ENCODE data around the gene NOL7.

DNA sequence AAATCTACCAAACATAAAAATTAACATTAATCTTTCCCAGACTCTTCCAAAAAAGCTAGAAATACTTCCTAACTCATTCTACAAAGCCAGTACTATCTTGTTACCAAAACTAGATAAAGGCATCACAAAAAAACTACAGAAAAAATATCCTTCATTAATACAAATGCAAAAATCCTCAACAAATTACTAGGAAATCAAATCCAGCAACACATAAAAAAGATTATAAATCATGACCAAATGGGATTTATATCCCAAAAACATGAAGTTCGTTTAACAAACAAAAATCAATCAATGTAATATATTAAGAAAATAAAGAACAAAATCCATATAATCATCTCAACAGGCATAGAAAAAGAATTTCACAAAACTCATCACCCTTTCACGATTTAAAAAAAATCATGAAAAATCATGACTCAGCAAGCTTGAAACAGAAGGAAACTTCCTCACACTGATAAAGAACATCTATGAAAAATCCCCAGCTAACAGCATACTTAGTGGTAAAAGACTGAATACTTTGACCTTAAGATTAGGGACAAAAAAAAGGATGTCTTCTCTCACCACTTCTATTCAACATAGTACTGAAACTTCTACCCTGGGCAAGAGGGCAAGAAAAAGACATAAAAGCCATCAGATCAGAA is 53.3 kb downstream of the NOL7 start:
- TF ChIP-seq, protein P1, sequence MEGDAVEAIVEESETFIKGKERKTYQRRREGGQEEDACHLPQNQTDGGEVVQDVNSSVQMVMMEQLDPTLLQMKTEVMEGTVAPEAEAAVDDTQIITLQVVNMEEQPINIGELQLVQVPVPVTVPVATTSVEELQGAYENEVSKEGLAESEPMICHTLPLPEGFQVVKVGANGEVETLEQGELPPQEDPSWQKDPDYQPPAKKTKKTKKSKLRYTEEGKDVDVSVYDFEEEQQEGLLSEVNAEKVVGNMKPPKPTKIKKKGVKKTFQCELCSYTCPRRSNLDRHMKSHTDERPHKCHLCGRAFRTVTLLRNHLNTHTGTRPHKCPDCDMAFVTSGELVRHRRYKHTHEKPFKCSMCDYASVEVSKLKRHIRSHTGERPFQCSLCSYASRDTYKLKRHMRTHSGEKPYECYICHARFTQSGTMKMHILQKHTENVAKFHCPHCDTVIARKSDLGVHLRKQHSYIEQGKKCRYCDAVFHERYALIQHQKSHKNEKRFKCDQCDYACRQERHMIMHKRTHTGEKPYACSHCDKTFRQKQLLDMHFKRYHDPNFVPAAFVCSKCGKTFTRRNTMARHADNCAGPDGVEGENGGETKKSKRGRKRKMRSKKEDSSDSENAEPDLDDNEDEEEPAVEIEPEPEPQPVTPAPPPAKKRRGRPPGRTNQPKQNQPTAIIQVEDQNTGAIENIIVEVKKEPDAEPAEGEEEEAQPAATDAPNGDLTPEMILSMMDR (IDR thresholded peaks at IDR 0.05) = no peak
- TF ChIP-seq POLR2A (IDR thresholded peaks at IDR 0.05) (no peak), EP300 (IDR thresholded peaks at IDR 0.05) (no peak)

Data from gastroesophageal sphincter (tissue), 3 donors.